Measurements from ENCODE around the gene CCL24.
"Not testable (repeated sequence)": the region's sequence is repeated elsewhere in the genome, so short reads cannot be mapped to it uniquely, and the experiment has no call there.

CCL24 gene

GRCh38 chr7:75819711-75820110 is 6.1 kb upstream of the CCL24 start:
- no peak for DNase-seq (ENCODE audit: low read depth)

DNA sequence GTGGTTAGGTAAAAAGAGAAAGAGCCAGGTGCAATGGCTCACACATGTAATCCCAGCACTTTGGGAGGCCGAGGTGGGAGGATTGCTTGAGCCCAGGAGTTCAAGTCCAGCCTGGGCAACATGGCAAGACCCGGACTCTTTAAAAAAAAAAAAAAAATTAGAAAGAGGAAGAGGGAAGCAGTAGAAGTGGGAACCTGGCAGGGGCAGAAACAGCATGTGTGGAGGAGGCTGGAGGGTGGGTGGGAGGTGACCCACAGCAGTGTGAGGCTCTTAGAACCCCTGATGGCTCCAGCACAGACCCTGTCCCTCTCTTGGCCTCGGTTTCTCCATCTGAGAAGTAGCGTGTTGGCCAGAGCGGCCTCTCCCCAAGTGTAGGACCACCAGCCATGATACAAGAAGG is 4.9 kb upstream of the CCL24 start:
- no peak for DNase-seq (ENCODE audit: low read depth)

DNA sequence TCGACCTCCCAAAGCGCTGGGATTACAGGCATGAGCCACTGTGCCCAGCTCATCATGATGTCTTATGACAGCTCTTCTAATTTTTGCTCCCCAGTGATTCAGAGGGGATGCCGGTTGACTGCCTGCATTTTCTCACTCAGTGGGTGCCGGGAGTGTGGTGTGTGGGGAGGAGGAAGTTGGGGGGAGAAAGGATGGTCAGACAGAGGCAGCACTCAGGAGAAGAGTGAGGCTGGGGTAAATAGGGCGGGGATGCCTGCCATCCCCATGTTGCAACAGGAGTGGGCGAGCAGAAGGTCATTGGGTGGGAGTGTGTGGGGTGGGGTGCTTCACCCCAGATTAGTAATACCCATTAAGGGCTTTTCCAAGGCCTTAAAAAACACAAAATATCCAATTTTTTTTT is 3.5 kb upstream of the CCL24 start:
- no peak for DNase-seq (ENCODE audit: low read depth)

GRCh38 chr7:75815418-75816064 is 1.9 kb upstream of the CCL24 start:
- DNase-seq (ENCODE audit: low read depth) = no peak

GRCh38 chr7:75814407-75814947 is 871 bp upstream of the CCL24 start:
- DNase-seq (ENCODE audit: low read depth) = no peak

DNA sequence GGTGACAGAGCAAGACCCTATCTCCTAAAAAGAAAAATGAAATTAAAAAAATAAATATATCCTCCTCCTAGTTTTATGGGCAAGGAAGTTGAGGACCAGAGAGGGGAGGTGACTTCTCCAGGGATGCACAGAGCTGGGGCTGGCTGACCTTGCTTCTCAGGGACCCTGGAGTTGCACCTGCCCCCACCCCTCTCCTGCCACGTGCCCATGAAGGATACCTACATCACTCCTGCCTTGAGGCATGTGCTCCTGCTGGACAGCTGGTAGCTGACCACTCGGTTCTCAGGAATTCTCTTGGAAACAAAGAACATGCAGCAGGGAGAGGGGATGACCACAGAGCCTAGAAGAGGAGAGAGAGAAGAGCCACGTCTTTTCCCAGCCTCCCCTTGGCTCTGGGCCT is 522 bp downstream of the CCL24 start:
- DNase-seq (ENCODE audit: low read depth) = no peak

DNA sequence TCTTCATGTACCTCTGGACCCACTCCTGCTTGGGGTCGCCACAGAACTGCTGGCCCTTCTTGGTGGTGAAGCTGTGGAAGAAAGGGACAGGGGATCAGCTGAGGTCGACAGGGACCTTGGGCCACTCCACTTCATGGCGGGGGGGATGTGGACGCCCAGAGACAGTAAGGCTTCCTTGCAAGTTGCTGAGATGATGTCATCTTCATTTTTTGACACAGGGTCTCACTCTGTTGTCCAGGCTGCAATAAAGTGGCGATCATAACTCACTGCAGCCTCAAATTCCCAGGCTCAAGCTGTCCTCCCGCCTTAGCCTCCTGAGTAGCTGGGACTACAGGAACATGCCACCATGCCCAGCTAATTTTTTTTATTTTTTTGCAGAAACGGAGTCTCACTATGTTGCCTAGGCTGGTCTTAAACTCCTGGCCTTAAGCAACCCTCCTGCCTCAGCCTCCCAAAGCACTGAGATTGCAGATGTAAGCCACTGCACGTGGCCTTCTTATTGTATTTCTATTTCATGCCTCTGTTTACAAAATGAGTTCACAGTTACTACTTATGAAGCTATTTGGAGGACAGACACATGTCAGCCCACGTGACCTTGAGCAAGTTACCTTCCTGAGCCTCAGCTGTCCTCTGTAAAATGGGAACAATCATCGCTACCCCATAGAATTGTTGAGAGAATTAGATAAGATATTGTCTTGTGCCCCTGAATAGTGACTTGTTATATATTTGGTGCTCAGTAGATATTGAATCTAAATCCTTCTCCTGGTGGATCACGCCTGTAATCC is 1.5 kb downstream of the CCL24 start:
- DNase-seq (ENCODE audit: low read depth) = no peak

- DNase-seq (ENCODE audit: low read depth) = no peak
Measured at GRCh38 chr7:75809396-75809795, 4.2 kb downstream of the CCL24 start.

- DNase-seq (ENCODE audit: low read depth) = no peak
Measured at GRCh38 chr7:75808106-75808505, 5.5 kb downstream of the CCL24 start.

- no peak for DNase-seq (ENCODE audit: low read depth)
Measured at GRCh38 chr7:75807452-75807851, 6.2 kb downstream of the CCL24 start.

- no peak for DNase-seq (ENCODE audit: low read depth)
Measured at GRCh38 chr7:75806560-75807307, 6.9 kb downstream of the CCL24 start.

DNA sequence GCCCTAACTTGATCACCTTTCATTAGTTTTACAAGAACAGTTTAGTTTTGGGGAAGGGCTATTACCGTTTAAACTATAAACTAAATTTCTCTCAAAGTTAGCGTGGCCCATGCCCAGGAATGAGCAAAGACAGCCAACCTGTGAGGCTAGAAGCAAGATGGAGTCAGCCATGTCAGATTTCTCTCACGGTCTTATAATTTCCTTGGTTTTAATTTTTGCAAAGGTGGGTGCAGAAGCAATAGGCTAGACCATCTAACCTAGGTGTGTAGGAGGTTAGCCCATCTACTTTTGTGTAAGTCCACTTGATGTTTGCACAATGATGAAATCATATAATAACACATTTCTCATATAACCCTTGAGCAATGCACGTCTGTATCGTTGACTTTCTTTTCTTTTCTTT is 8.9 kb downstream of the CCL24 start:
- no peak for DNase-seq (ENCODE audit: low read depth)

DNA sequence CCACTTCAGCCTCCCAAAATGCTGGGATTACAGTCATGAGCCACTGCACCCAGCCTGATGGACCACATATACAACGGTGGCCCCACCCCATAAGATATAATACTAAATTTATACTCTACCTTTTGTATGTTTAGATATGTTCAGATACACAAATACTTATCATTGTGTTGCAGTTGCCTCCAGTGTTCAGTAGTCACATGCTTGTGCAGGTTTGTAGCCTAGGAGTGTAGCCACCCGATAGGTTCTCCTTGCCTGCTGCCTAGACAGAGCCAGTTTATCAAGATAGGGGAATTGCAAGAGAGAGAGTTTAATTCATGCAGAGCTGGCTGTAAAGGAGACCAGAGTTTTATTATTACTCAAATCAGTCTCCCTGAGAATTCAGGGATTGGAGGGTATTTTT is 9.6 kb downstream of the CCL24 start:
- no peak for DNase-seq (ENCODE audit: low read depth)

GRCh38 chr7:75802552-75802821 is 11.1 kb downstream of the CCL24 start:
- DNase-seq (ENCODE audit: low read depth) = no peak

DNA sequence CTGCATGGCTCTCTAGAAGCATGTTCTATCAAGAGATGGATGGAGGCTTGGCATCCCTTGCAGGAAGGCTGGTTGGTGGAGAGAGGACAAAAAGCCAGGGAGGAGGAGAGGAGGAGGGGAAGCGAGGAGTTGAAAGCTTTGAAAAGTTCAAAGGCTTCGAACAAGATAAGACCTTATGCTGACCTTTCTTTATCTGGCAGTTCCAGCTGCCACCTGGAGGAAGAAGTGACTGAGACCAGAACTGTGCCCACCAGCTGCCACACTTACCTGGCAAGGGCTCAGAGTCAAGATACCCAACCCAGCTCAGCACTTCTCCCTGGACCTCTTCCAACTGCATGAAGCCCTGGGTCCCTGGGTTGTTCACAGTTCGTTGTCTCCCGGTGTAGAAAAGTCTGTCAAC is 14.8 kb downstream of the CCL24 start:
- DNase-seq (ENCODE audit: low read depth) = no peak

- DNase-seq (ENCODE audit: low read depth) = no peak
Measured at GRCh38 chr7:75796420-75796819, 17.2 kb downstream of the CCL24 start.

- DNase-seq (ENCODE audit: low read depth) = no peak
Measured at GRCh38 chr7:75795831-75796285, 17.7 kb downstream of the CCL24 start.

DNA sequence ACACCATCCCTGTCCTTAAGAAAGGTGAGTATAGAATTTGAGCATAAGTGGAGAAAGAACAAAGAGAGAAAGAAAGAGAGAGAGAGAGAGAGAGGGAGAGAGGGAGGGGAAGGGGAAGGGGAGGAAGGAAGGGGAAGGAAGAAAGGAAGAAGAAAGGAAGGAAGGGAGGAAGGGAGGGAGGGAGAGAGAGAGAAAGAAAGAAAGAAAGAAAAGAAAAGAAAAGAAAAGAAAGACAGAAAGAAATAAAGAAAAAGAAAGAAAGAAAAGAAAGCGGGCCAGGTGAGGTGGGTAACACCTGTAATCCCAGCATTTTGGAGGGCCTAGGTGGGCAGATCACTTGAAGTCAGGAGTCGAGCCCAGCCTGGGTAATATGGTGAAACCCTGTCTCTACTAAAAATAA is 19.9 kb downstream of the CCL24 start:
- no peak for DNase-seq (ENCODE audit: low read depth)

GRCh38 chr7:75792567-75792966 is 21.0 kb downstream of the CCL24 start:
- not testable (repeated sequence) for DNase-seq (ENCODE audit: low read depth)

GRCh38 chr7:75789361-75789924 is 24.2 kb downstream of the CCL24 start:
- no peak for DNase-seq (ENCODE audit: low read depth)

DNA sequence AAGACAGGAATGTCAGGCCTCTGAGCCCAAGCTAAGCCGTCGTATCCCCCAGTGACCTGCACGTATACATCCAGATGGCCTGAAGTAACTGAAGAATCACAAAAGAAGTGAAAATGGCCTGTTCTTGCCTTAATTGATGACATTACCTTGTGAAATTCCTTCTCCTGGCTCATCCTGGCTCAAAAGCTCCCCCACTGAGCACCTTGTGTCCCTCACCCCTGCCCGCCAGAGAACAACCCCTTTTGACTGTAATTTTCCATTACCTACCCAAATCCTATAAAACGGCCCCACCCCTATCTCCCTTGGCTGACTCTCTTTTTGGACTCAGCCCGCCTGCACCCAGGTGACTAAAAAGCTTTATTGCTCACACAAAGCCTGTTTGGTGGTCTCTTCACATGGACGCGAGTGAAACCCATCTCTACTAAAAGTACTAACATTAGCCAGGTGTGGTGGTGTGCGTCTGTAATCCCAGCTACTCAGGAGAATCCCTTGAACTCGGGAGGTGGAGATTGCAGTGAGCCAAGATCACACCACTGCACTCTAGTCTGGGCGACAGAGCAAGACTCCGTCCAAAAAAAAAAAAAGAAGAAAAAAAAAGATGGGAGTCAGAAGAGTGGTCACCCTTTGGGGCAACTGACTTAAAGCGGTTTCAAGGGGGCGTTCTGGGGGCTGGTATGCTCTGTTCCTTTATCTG is 25.3 kb downstream of the CCL24 start:
- not testable (repeated sequence) for DNase-seq (ENCODE audit: low read depth)

DNA sequence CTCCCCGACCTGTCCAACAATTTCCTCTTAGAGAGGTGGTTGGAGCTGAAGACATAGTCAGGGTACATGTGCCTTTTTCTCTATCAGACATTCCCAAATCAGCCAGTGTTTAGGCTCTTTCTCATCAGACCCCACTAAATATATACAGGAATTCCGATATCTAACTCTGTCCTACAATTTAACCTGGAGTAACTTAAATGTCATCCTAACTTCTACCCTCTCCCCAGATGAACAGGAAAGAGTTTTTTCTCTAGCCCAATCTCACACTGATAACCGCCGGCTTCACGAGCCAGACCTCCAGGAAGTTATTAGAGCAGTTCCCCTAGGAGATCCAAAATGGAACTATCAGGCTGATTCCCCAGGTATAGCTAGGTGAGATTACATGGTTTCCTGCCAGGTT is 30.5 kb downstream of the CCL24 start:
- DNase-seq (ENCODE audit: low read depth) = not testable (repeated sequence)

All from activated gamma-delta T cell treated with anti-CD3 and anti-CD28 coated beads, Interleukin-2, amount 50 U/mL, for 16 hours (primary cell).